Measurements from ENCODE around the gene MYCBP. TPM values are rescaled to one million over a fixed set of nuclear protein-coding genes. Genes with fewer than 3 reads are reported as not detected.

Gene MYCBP
- total RNA-seq, 4 donors from 2014 or later: 6.2 to 26.4 (median 14.7) TPM

DNA sequence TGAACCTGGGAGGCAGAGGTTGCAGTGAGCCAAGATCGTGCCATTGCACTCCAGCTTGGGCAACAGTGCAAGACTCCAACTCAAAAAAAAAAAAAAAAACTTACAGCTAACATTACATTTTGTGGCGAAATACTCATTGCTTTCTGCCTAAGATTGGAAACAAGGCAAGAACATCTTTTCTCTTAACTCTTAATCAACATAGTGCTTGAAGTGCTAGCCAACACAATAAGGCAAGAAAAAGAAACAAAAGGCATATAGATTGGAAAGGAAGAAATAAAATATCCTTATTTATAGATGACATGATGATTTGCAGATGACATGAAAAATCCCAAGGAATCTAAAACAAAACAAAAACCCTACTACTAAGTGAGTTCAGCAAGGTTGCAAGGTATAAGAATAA is 32.8 kb upstream of the MYCBP start:
- TF ChIP-seq, protein P1, sequence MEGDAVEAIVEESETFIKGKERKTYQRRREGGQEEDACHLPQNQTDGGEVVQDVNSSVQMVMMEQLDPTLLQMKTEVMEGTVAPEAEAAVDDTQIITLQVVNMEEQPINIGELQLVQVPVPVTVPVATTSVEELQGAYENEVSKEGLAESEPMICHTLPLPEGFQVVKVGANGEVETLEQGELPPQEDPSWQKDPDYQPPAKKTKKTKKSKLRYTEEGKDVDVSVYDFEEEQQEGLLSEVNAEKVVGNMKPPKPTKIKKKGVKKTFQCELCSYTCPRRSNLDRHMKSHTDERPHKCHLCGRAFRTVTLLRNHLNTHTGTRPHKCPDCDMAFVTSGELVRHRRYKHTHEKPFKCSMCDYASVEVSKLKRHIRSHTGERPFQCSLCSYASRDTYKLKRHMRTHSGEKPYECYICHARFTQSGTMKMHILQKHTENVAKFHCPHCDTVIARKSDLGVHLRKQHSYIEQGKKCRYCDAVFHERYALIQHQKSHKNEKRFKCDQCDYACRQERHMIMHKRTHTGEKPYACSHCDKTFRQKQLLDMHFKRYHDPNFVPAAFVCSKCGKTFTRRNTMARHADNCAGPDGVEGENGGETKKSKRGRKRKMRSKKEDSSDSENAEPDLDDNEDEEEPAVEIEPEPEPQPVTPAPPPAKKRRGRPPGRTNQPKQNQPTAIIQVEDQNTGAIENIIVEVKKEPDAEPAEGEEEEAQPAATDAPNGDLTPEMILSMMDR (IDR thresholded peaks at IDR 0.05; ENCODE audit: low read depth): no peak

DNA sequence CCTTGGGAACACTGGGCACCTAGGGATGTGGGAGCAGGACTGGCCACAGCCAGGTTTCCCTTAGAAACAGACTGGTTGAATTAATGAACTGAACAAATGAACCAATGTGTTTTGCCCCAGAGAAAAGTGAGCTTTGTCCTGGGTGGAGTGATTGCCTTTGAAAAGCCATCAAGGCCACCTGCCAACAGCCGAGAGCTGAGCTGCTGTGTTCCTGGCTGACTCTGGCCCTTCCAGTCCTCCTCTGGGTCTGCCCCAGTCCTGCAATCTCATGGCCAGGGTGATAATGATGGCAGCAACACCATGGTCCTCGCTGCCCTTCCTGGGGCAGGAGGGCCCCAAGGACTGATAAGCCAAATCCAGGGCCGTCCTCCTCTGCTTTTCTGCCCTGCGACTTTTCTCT is 26.4 kb upstream of the MYCBP start:
- TF ChIP-seq, protein P1 (IDR thresholded peaks at IDR 0.05; ENCODE audit: low read depth): no peak

DNA sequence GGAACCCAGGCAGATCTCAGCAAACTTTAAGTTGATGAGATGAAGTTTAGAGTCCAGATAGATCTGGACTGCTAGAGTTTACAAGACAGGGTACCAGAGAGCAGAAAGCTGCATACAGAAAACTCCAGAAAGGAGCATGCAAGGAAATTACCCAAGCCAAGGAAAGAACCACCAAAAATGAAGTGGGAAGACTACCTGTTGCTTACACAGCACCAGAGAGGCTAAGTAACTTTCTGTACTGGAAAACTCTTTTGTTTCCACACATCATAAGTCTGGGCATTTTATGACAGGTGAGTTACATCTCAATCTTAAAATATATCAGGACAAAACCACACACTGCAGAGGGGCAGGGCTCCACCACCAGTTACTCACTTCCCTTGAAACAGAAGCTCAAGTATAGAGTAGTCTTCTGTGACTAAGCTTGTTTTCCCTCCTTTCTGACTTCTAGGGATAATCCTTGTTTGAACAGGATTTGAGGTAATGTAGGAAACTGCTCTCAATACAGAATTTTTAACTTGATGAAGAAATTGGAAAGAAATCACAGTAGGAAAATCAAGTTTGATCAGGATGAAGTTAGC is 25.6 kb upstream of the MYCBP start:
- TF ChIP-seq, protein P1 (IDR thresholded peaks at IDR 0.05; ENCODE audit: low read depth): no peak

DNA sequence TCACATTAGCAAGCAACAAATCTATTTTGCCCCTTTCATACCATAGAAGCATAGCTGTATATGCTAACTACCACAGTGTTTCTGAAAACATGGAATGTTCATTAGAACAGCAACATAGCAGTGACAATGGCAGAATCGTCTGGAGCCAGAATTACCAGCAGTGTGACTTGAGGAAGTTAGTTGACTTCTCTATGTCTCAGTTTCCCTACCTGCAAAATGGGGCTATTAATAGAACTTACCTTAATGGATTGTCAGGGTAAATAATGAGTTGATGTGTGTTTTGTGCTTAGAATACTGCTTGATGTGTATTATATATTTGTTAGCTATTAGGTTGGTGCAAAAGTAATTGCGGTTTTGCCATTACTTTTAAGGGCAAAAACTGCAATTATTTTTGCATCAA is 23.0 kb upstream of the MYCBP start:
- TF ChIP-seq, protein P1 (IDR thresholded peaks at IDR 0.05; ENCODE audit: low read depth): no peak

DNA sequence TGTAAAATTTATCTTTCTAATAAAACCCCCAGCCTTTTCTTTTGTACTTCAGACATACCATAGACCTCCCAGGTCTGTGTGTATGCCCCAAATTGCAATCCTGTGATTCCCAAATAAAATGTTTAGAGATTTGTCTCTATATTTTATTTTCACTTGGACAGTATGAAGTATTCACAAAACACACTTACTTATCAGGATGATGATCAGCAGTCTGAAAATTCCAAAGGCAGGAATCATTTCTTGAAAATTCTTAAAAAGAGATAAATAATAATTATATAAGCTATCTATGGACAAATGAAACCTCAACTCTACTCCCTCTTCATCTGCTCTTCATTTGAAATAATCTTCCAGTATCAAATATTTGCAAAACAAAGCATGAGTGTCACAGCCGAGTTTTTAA is 19.8 kb upstream of the MYCBP start:
- TF ChIP-seq, protein P1 (IDR thresholded peaks at IDR 0.05; ENCODE audit: low read depth): no peak

DNA sequence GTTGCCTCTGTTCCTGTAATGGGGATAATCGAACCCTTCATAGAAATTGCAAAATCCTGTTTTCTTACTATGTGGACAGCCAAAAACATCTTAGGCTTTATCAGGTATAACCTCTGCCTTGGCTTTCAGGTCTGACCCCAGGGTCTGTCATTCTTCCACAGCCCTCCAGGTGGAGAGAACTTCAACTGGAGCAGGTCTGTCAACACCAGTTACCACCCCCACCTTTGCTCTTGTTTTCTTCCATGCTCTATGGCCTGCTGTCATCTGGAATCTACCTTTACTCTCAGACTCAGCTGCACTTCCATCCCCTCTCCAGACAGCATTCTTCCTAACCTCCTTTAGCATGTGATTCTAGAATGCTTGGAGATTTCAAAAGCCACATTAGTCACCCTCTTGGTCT is 18.6 kb upstream of the MYCBP start:
- TF ChIP-seq, protein P1 (IDR thresholded peaks at IDR 0.05; ENCODE audit: low read depth): no peak

DNA sequence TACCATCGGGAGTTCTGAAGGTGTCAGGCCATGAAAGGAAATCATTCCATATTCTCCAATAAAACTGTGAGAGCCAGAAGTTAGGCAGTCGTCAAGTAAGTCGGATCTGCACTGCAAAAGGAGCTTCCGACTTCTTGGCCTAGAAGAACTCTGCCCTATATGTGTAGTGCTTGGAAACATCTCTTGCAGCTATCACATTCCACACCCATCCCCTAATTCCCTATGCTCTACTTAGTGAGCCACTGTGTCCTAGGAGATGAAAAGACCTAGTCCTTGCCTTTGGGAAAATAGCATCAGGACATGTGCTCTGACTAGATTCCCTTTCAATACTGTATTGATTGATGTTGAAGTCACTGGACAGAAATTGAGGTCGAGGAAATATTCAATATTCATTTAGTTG is 16.4 kb upstream of the MYCBP start:
- TF ChIP-seq, protein P1 (IDR thresholded peaks at IDR 0.05; ENCODE audit: low read depth): no peak

Data from subcutaneous adipose tissue (tissue), 4 donors.